Thyroid gland (tissue), 4 donors: ENCODE data around the gene ESYT2.

Source experiments
- POLR2A ChIP-seq, 2 donors: fragments of 450-650 bp; IDR thresholded peaks; one replicate each; pipeline ENCODE4 v1.6.1; 2017; ENCODE audit warnings: antibody characterized with exemption in 2 of 2, mild to moderate bottlenecking in 2 of 2, moderate library complexity in 1 of 2
- TF ChIP-seq, protein P1 (sequence below), 6 experiments: fragments of 200-600 bp in 3 of 6; fragments of 450-650 bp in 3 of 6; sonication (generic) in 3 of 6; IDR thresholded peaks; one replicate each; pipeline ENCODE4 v1.5.1; 2016 to 2019; ENCODE audit warnings: antibody characterized with exemption in 6 of 6, mild to moderate bottlenecking in 2 of 6, inconsistent platforms in 1 of 6, moderate library complexity in 1 of 6

GRCh38 chr7:158732494-158733219, 96.7 kb downstream of the ESYT2 start:
- TF ChIP-seq, protein P1, sequence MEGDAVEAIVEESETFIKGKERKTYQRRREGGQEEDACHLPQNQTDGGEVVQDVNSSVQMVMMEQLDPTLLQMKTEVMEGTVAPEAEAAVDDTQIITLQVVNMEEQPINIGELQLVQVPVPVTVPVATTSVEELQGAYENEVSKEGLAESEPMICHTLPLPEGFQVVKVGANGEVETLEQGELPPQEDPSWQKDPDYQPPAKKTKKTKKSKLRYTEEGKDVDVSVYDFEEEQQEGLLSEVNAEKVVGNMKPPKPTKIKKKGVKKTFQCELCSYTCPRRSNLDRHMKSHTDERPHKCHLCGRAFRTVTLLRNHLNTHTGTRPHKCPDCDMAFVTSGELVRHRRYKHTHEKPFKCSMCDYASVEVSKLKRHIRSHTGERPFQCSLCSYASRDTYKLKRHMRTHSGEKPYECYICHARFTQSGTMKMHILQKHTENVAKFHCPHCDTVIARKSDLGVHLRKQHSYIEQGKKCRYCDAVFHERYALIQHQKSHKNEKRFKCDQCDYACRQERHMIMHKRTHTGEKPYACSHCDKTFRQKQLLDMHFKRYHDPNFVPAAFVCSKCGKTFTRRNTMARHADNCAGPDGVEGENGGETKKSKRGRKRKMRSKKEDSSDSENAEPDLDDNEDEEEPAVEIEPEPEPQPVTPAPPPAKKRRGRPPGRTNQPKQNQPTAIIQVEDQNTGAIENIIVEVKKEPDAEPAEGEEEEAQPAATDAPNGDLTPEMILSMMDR (IDR thresholded peaks at IDR 0.05): no peak
- no peak for TF ChIP-seq POLR2A (IDR thresholded peaks at IDR 0.05)
